Kidney epithelial cell (primary cell): ENCODE data around the gene GNAS. TPM values are rescaled to one million over a fixed set of nuclear protein-coding genes. Genes with fewer than 3 reads are reported as not detected.
A peak's percentile ranks its signal among the peaks of the same experiment; 100 is the strongest.

Experiments used
- DNase-seq: peaks from one replicate; pipeline ENCODE4 v3.0.0-alpha.2; 2010; ENCODE audit warnings: low read depth
- H3K27me3 ChIP-seq: 2 replicates; pipeline ENCODE4 v1.6.0; 2011; ENCODE audit warnings: low read length; ENCODE audit not compliant: control insufficient read depth, insufficient read depth
- H3K36me3 ChIP-seq: 2 replicates; pipeline ENCODE4 v1.5.1; 2011; ENCODE audit warnings: low read length; ENCODE audit not compliant: control insufficient read depth, insufficient read depth
- H3K4me3 ChIP-seq: 2 replicates; pipeline ENCODE4 v1.5.1; 2011; ENCODE audit warnings: low read depth, mild to moderate bottlenecking, control low read depth, low read length
- CTCF ChIP-seq: IDR thresholded peaks from 2 replicates; pipeline ENCODE4 v1.5.1; 2011; ENCODE audit warnings: mild to moderate bottlenecking, moderate library complexity, low read length, control low read depth, inconsistent platforms; ENCODE audit not compliant: insufficient read depth, poor library complexity, severe bottlenecking
- total RNA-seq: library from RNA; depleted of rRNA; stranded (reverse); fragments of >200 nt; gene quantifications from 2 replicates; pipeline ENCODE4 v1.2.3, GENCODE V29; 2015

Gene GNAS
- total RNA-seq = 851 and 877 TPM in 2 replicates

DNA sequence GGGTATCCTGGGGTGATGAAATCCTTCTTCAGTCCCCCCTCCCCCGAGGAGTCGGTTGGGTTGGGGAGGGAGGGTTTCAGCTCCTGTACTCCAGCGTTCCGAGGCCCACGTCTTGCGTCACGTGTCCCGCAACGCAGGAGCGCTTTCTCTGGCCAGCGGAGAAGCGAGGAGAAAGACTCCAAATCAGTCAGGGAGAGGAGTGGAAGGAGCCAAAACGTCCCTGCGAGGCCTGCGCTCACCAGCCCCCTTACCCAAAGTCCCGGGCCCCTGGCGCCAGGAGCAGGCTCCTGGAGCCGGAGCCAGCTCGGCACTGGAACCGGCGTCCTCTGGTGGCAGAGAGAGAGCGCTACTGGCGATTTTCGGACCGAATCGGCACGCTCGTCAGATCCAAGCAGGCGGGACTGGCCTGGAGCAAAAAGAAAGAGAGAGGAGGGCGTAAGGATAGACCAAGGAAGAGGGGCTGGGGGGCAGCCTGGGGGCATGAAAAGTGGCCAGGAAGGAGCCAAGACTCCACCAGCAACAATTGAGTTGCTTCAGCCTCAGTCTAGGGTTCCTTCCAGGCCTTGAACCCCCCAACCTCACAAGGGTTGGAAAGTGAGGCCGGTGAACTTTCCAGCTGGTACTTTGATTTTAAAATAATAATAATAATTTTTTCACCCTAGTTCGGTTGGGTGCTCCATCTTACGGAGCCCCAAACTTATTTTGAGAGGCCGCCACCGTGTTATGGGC lies at the start of gene GNAS:
Gene GNAS, plus strand, starts transcription at position 174 of the 729 bp plus-strand sequence.
- Histone ChIP-seq H3K4me3 (peak within 1 kb of the TSS; percentile 76), H3K27me3 (peaks cover 45% of the 10 kb centered on the region), H3K36me3 (no peaks in the 10 kb centered on the region)
- DNase-seq = no peak
- TF ChIP-seq CTCF = peak; percentile 79

GRCh38 chr20:58803533-58803932 lies 49.0 kb upstream of the GNAS start:
- DNase-seq = no peak
- H3K27me3 ChIP-seq = peaks cover 5% of the 10 kb centered on the region
- no peak overlapping the region for H3K4me3 ChIP-seq
- no peak for TF ChIP-seq CTCF
- no peaks in the 10 kb centered on the region for H3K36me3 ChIP-seq

DNA sequence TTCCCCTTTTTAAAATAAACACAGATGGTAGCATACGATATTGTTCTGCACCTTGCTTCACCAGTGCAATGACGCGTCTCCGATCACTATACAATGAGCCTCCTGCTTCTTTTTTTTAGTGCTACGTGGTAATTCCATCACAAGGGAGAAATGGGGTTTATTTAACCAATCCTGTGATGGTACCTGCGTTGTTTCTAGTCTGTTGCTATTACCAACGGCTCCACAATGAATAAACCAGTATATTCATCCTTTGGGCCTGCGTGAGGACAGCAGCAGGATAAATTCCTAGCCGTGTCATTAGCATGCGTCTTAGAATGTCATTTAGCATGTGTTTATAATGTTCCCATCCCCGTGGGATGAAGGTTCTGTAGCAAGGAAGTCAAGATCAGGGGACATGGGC lies 44.7 kb upstream of the GNAS start:
- no peak overlapping the region for H3K4me3 ChIP-seq
- H3K36me3 ChIP-seq = no peaks in the 10 kb centered on the region
- peaks cover 11% of the 10 kb centered on the region for H3K27me3 ChIP-seq
- no peak for TF ChIP-seq CTCF
- no peak for DNase-seq

GRCh38 chr20:58808271-58809046 lies 44.1 kb upstream of the GNAS start:
- no peak for TF ChIP-seq CTCF
- Histone ChIP-seq H3K36me3 (no peaks in the 10 kb centered on the region), H3K27me3 (peaks cover 11% of the 10 kb centered on the region), H3K4me3 (no peak overlapping the region)
- no peak for DNase-seq

- no peak for TF ChIP-seq CTCF
- Histone ChIP-seq H3K27me3 (peaks cover 7% of the 10 kb centered on the region), H3K4me3 (no peak overlapping the region), H3K36me3 (no peaks in the 10 kb centered on the region)
- DNase-seq = no peak
These were observed 42.2 kb upstream of the GNAS start for GRCh38 chr20:58810116-58810878.
